GM18526 (cell line): ENCODE results near the gene ZFPM1.

ENCODE experiments used
- POLR2A ChIP-seq: IDR thresholded peaks from 3 replicates; pipeline ENCODE4 v1.6.1; 2011; ENCODE audit not compliant: insufficient read length; ENCODE audit errors: extremely low read depth

ZFPM1 gene

DNA sequence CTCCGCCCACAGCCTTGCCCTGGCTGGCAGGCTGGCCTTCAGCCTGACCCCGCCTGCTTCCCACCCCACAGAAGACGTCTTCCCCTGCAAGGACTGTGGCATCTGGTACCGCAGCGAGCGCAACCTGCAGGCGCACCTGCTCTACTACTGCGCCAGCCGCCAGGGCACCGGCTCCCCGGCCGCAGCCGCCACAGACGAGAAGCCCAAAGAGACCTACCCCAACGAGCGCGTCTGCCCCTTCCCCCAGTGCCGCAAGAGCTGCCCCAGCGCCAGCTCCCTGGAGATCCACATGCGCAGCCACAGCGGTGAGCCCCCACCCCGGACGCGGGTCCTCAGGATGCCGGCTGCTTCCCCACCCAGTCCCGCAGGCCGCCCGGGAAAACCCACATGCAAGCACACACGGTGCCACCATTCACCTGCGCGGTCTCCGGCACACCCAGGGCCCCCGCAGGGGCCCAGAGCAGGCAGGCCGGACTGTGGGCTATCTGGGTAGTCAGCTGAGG is 78.9 kb downstream of the ZFPM1 start:
- TF ChIP-seq POLR2A, result no peak

DNA sequence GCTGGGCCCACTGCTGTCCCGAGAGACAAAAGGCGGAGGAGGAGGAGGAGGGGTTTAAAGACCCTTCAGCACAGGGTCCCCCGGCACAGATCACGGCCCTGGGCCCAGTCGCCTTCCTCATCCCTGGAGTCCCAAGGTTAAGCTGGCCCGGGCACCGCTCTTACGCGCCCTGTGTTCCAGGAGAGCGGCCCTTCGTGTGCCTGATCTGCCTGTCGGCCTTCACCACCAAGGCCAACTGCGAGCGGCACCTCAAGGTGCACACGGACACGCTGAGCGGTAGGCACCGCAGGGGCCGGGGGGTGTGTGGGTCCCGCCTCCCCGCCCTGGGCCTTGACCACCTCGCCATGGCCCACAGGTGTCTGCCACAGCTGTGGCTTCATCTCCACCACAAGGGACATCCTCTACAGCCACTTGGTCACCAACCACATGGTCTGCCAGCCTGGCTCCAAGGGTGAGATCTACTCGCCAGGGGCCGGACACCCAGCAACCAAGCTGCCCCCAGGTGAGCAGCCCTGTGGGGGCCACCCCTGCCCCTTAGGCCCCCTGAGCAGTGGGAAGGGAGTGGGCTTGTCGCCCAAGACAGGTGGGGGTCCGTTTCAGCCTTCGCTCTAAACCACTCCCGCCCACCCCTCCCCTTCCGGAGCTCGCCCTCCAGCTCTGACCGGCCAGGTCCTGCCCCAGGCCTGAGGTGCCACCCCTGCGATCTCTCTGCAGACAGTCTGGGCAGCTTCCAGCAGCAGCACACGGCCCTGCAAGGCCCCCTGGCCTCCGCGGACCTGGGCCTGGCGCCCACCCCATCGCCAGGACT is 79.6 kb downstream of the ZFPM1 start:
- TF ChIP-seq POLR2A, result no peak

DNA sequence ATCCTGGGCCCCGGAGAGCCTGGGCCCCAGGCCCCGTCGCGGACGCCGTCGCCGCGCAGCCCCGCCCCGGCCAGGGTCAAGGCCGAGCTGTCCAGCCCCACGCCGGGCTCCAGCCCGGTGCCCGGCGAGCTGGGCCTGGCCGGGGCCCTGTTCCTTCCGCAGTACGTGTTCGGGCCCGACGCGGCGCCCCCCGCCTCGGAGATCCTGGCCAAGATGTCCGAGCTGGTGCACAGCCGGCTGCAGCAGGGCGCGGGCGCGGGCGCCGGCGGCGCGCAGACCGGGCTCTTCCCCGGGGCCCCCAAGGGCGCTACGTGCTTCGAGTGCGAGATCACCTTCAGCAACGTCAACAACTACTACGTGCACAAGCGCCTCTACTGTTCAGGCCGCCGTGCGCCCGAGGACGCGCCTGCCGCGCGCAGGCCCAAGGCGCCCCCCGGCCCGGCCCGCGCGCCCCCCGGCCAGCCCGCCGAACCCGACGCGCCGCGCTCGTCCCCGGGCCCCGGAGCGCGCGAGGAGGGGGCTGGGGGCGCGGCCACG is 80.4 kb downstream of the ZFPM1 start:
- TF ChIP-seq POLR2A, result no peak

DNA sequence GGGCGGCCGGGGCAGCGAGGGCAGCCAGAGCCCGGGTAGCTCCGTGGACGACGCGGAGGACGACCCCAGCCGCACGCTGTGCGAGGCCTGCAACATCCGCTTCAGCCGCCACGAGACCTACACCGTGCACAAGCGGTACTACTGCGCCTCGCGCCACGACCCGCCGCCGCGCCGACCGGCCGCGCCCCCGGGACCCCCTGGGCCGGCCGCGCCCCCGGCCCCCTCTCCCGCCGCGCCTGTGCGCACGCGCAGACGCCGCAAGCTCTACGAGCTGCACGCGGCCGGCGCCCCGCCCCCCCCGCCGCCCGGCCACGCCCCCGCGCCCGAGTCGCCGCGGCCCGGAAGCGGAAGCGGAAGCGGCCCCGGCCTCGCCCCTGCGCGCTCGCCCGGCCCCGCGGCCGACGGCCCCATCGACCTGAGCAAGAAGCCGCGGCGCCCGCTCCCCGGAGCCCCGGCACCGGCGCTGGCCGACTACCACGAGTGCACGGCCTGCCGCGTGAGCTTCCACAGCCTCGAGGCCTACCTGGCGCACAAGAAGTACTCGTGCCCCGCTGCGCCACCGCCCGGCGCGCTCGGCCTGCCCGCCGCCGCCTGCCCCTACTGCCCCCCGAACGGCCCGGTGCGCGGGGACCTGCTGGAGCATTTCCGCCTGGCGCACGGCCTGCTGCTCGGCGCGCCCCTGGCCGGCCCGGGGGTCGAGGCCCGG is 81.0 kb downstream of the ZFPM1 start:
- peak; percentile 86 for TF ChIP-seq POLR2A

DNA sequence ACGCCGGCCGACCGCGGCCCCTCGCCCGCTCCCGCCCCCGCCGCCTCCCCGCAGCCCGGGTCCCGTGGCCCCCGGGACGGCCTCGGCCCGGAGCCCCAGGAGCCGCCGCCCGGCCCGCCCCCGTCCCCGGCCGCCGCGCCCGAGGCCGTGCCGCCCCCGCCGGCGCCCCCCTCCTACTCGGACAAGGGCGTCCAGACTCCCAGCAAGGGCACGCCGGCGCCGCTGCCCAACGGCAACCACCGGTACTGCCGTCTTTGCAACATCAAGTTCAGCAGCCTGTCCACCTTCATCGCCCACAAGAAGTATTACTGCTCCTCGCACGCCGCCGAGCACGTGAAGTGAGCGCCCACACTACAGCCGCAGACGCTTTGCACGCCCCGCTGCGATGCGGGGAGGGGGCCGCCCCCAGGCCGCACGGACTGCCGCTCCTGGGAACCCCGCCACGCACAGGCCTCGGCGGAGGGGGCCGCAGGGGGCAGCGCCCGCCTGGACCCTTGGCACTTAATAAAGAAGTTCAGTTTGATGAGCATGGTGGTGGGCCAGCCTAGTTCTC is 81.6 kb downstream of the ZFPM1 start:
- TF ChIP-seq POLR2A, result no peak

DNA sequence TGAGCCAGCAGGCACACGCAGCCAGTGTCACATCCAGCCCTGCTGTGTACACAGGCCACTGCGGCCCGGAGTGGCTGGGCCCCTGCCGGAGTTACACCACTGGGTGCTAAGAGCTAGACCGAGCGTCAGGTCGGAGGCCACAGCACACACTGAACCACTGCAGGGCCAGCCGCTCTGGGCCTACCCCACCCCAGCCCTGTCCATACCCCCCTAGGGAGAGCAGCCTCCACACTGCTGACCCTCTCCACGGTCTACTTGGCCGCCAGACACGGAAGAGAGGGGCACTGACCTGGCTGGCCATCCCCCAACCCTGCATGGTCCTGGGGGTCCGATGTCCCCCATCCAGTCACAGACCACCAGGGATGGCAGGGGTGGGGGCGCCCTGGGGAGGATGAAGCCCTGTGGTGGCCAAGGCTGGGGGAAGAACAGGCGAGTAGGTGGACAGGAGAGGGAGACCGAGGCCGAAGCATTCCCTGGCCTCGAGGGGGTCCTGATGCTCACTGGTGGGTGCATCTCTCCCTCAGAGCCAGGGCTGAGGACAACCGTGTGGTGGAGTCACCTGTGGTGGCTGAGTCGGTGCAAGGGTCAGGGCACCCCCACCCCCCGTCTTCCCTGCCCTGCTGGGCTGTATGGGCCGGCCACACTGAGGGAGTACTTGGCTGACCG is 82.2 kb downstream of the ZFPM1 start:
- TF ChIP-seq POLR2A, result no peak

DNA sequence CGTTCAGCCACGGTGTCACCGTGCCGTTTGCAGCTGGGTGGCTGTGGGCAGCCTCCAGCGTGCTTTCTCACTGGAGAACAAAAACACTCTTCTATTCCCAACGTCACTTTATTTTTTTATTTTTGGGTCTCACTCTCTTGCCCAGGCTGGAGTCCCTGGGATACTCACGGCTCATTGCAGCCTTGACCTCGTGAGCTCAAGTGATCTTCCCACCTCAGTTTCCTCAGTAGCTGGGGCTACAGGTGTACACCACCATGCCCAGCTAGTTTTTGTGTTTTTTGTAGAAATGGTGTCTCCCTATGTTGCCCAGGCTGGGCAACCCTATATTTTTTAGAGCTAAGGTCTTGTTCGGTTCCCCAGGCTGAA is 82.8 kb downstream of the ZFPM1 start:
- no peak for TF ChIP-seq POLR2A

DNA sequence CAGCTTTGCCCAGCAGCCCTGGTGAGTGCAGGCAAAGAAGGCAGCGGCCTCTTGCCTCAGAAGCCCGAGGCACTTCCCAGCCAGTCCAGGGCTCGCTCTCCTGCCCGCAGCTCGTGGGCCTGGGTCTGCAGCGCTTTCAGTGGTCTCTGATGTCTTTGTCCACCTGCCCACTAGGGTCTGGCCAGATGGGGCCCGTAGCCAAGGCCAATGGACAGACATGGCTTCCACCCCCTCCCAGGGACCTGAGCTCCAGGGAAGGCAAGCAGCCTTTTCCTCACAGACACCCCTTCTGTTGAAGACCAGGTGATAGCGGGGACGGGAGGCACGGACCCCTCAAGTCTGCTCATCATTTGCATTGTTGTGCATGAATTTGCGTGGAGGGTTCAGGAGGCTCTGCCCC is 83.4 kb downstream of the ZFPM1 start:
- no peak for TF ChIP-seq POLR2A

DNA sequence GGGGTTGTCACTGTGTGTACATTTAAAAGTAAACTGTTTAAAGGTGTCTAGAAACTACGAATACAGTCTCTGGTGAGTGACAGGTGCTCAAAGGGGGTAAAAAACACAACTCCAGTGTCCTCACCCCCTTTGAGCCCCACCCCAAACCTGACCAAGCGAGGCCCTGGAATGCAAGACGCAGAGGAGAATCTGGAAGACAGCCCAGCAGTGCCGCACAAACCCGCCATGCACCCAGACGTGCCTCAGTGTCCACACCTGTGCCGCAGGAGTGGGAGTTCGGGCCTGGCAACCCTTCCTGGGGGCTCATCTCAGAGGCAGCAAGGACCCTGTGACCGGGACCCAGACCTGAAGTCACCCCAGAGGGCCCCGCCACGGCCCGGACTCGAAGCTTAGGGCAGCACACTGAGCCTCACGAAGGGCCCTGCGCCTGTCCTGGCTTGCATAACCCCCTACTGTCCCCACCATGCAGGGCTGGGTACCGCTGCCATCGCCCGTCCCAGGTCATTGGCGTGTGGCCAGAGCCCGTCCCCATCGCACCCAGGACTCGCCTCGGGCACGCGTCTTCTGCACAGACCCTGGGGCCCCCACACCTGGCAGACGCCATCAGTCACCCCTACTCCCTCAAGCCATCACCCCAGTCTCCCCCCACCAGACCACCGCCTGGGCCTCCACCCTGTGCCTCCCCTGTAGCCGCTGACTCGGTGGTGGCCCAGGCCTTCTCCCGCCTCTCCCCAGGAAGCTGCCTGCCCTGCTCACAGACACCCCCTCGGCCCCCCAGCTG is 84.1 kb downstream of the ZFPM1 start:
- no peak for TF ChIP-seq POLR2A

DNA sequence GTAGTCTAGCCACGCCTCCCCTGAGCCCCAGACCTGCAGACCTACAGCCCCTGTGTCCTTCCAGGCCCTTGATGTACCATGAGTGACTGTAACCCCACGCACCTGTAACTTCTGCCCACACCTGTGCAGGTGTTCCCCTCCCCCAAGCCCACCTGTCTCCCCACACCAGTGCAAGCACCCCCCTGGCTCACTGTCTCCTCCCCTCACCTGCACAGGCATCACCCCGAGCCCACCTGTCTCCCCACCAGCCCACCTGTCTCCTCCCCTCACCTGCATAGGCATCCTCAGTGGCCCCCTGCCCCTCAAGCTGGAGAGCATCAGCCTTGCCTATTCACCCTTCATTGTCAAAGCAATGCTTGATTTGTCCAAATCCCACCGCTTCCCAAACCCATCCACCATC is 84.8 kb downstream of the ZFPM1 start:
- TF ChIP-seq POLR2A, result no peak

DNA sequence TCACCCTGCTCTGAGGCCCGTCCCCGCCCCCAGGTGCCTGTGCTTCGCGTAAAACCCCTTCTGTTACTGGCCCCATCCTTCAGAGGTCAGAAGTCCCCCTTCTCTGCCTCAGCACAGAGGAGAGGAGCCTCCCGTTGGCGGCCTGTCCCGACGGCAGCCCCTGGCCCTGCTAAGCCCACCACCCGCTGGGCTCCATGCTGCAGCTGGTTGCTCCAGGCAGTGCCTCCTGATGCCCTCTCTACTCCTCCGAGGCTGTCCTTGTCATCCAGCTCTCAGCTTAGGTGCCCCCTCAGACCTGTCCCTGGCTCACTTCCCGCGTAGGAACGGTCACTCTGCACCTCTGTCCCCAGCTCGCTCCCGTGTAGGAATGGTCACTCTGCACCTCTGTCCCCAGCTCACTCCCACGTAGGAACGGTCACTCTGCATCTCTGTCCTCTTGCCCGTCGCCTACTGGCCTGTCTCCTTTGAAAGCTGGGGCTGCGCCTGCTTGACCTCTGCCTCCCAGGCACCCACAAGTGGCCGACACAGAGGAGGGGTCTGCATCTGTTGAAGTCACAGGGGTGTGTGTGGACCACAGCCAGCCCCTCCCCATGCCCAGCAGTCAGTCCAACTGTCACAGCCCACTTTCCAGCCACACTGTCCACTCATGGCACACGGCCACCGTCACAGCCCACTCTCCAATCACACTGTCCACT is 85.4 kb downstream of the ZFPM1 start:
- no peak for TF ChIP-seq POLR2A

DNA sequence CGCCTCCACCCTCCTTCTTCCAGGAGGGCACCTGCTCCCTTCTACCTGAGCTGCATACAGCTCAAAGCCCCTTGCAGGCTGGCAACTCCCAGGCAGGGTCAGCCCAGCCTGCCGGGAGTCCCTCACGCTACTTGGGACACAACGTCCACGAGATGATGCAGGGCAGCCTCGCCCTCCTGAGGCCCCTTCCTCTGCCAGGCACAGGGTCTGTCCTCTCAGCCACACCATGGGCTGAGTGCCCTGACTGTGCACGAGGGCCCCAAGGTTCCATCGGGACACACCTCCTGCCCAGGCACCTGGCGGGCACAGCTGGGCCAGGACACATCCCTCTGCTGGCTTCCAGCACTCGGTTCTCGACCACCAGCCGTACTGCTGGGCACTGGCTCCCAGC is 86.2 kb downstream of the ZFPM1 start:
- no peak for TF ChIP-seq POLR2A

DNA sequence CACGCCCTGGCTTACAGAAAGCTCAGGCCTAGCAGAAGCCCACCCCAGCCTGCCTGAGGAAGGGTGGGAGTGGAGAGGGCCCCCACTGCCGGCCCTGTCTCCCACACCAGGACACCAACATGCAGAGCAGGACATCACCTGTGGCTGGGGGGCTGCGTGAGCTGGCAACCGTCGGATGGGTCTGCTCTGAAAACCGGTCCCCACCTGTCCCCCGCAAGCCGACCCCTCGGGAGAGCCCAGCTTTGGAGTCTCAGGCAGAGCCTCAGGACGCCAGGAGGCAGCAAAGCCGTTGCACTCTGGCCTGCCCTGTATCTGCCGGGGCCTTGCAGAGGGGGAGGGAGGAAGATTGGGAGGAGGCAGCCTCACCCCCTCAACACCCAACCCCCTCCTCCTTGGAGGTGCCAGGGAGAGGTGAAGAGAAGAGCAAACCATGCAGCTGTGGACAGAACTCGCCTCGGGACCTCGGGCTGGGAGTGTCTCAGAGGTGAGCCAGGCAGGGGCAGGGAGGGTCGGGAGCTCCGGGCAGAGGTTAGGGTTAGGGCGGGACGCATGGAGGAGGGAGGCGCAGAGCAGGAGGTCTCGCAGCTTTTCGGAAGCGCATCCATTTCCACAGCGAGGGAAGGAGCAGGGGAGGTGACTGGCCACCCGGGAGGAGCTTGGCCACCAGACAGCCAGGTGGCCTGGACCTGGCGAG is 86.7 kb downstream of the ZFPM1 start:
- no peak for TF ChIP-seq POLR2A
